Measurements from ENCODE around the gene NGRN.
"Not testable (repeated sequence)": the region's sequence is repeated elsewhere in the genome, so short reads cannot be mapped to it uniquely, and the experiment has no call there.

Gene NGRN

DNA sequence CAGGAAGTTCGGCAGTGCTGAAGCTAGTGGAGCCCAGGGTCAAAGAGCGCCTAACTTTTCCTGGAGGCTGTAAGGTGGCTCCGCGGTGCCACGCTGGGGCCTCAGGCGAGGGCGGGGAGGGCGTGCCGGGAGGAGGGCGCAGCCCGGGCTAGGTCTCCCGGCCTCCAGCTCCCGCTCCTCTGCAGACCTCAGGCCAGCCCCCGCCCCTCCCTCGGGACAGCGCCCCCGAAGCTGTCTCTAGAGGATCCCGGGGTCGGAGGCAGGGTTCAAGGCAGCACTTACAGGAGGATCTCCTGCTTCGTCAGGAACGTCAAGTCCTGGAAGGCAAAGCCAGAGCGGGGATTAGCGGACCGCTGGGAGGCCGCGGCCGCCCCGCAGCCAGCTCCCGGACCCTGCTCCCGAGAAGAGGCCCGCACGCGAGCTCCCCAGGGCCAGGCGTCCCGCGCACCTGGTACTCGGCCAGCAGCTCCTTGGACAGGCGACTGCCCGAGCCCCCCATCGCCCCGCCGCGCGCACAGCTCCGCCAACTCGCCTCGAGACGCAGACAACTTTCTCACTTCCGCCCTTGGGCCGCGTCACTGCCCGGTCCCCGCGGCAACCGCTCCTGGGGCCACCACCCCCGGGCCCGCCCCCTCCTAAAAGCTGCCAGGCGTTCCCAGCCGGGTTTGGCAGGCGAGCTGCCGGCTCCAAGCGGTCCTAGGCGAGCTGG, 31.9 kb upstream of the NGRN start, which contains the start of gene CIB1:
TSS of gene CIB1 (minus strand) at position 555 of the 709 bp plus-strand sequence. CDS start at position 499, 56 bp downstream.
- DNase-seq = peak in 52 of 56 donors; percentile 67 to 98 (median 94)

DNA sequence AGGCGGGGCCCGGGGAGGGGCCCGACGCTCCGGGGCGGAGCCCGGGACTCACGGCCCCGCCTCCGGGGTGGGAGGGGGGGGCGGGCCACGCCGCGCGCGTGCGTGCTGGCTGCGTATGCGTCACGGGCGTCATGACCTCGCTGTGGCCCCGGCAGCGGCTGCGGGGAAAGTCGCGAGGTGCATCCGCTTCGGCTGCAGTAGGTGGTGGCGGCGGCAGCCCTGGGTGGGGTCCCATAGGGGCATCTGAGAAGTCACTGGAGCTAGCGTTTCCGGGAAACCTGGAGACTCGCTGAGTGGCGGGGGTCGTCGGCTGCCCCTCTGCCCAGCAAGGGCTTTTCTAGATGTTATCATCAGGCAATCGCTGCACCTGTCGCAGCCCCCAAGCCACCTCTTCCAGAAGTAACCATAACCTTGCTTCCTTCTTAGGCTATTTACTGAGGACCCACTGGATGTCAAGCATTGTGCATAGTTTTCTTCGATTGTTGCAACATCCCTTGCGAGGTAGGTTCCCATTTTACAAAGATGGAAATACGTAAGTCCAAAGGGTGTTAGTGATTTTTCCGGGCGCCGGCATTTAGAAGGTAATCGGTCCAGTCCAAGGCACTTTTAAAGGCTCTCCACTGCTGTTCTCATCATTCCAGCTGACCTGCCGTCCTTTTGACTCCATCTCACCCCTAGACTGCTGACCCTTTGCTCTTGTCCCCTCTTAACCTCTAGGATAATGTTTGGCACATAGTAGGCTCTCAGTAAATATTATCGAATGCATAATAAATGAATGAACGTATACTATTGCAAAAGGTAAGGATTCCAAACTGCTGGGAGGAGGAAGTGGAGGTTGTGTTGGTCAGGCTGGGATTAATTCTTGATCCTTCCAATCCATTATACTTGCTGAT, 31.1 kb upstream of the NGRN start, which contains the start of gene GDPGP1:
TSS of gene GDPGP1 (plus strand) at position 114 of the 893 bp plus-strand sequence. CDS start 6,700 bp downstream, outside the sequence.
- DNase-seq = peak in 6 of 56 donors; percentile 67 to 97 (median 78)

DNA sequence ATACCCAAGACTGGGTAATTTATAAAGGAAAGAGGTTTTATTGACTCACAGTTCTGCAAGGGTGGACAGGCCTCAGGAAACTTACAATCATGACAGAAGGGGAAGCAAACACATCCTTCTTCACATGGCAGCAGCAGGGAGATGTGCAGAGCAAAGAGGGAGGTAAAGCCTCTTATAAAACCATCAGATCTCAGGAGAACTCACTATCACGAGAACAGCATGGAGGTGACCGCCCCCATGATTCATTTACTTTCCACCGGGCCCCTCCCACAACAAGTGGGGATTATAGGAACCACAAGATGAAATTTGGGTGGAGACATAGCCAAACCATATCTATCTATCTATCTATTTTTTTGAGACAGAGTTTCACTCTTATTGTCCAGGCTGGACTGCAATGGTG, 26.1 kb upstream of the NGRN start:
- no peak for DNase-seq

DNA sequence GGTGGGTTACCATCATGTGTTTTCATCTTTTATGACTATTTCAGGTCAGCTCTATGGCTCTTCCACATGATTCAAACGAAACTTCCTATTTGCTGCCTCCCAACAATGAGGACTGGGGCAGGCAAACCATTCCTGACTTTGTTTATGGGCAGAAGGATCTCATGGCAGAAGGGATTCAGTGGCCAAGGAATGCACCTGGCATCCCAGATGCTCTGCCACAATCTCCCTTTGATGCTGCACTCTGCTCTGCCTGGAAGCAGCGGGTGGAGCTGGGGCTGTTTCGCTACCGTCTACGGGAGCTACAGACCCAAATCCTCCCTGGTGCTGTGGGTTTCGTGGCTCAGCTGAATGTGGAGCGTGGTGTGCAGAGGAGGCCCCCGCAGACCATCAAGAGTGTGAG, 24.6 kb upstream of the NGRN start:
- DNase-seq = no peak

DNA sequence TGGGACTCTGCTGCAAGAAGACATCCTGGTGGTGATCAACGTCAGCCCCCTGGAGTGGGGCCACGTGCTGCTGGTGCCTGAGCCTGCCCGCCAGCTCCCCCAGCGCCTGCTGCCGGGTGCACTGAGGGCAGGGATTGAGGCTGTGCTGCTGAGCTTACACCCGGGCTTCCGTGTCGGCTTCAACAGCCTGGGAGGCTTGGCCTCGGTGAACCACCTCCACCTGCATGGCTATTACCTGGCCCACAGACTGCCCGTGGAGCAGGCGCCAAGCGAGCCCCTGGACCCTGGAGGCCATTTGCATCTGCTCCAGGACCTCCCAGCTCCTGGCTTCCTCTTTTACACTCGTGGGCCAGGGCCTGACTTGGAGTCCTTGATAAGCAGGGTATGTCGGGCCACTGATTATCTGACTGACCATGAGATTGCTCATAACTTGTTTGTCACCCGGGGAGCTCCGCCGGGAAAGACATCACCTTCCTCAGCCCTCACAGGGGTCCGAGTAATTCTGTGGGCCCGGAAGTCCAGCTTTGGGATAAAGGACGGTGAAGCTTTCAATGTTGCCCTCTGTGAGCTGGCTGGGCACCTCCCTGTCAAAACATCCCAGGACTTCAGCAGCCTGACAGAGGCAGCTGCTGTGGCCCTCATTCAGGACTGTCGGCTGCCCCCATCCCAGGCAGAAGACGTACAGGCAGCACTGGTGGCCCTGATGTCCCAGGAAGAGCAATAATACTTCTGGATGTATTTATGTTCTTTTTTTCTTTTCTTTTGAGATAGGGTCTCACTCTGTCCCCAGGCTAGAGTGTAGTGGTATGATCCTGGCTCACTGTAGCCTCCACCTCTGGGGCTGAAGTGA, 23.9 kb upstream of the NGRN start:
- no peak for DNase-seq

DNA sequence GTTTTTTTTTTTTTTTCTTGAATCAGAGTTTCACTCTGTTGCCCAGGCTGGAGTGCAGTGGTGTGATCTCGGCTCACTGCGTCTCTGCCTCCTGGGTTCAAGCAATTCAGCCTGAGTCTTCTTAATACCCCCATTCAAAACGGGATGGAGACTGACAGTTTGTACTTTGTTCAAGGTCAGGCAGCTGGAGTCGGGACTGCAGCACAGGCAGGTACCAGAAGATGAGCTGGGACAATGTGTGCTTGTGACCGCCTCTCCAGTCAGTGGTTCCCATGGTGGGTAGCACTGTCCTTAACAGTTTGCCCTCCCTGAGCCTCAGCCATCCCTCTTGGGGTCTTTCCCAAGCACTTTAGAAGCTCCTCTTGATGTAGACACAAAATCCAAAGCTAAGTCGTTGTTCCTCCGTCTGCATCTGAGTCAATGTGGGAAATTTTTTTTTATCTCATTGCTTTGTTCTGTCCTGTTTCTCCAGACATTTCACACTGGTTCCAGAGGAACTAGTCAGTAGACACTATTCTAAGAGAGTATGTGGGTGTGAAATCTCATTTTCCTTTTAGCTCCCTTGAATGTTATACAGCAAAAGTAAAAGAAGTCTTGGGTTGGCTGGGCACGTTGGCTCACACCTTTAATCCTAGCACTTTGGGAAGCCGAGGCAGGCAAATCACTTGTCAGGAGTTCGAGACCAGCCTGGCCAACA, 21.4 kb upstream of the NGRN start:
- no peak for DNase-seq

DNA sequence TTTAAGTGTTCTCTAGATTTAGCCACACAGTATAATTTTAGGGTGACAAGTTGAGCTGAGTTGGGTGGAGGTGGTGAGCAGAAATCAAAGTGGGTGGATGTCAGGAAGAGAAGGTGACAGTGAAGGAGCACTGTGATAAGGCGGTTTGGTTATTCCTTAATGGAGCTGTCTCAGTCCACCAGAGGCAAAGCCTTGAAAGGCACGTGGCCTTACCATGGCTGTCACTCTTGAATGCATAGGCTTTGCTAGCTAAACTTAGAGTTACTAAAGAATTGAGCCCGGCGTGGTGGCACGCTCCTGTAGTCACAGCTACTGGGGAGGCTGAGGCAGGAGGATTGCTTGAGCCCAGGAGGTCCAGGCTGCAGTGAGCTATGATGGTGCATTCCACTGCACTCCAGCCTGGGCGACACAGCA, 16.7 kb upstream of the NGRN start:
- peak in 5 of 56 donors; percentile 14 to 44 (median 19) for DNase-seq

DNA sequence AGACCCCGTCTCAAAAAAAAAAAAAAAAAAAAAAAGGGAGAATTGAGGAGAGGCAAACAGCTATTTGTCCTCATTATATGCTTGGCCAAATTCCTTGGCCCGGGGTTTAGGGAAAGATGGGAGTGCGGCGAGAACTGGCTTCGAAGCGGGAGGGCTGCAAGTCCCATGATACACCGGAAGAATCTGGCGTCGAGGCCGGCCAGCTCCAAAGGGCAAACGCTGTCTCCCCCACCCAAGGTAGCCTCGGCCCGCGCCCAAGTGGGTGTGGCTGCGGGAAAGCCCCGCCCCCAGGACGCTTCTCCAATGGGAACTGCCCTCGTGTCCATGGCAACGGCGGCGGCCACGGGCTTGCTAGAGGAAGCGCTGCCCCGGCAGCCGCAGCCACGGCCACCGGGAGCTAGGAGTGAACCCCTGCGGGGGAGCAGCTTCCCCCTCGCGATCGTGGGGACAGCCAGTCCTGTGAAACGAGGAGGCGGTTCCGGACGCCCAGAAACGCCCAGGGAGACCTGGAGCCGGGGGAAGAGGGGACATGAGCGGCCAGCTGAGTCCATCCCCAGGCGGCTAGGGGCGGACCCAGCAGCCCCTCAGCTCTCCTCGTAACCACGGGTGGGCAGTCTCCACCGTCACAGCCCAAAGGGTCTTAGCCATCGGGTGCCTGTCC, 16.1 kb upstream of the NGRN start, which contains the start of gene TTLL13:
TSS of gene TTLL13 (plus strand) at position 354 of the 661 bp plus-strand sequence. CDS start 1,075 bp downstream, outside the sequence.
- DNase-seq = peak in 55 of 56 donors; percentile 15 to 92 (median 73)

DNA sequence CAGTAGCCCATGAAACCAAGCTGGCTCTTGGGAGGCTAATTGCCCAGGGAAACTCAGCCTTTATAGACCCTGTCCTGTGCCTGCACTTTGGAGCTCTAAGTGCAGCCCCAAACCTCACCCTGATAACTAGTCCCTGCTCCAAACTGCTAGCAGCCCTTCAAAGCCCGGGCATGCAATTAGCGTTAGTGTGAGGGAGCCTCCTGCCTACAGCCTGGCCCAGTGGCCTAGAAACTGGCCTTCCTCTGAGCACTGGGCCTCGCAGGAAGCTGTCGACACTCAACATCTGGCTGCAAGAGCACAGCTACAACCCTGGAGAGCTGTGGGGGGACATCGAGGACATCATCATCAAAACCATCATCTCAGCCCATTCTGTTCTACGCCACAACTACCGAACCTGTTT, 7.7 kb upstream of the NGRN start:
- no peak for DNase-seq

DNA sequence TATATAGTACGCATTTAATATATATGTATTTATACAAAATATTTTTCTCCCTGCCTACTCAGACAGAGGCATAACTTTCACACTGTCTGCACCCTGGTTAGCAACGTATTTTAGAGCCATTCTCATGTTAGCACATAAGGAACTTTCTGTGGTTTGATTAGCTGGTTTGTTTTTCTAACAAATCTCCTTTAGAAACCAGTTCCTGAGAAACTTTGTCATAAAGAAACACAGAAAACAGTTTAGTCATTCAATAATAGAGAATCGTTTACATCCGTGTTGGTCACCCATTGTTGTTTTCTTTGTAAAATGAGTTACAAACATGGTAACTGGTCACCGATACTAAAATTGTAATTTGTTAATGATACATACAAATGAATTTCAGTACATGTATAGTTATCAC, 5.9 kb upstream of the NGRN start:
- no peak for DNase-seq

DNA sequence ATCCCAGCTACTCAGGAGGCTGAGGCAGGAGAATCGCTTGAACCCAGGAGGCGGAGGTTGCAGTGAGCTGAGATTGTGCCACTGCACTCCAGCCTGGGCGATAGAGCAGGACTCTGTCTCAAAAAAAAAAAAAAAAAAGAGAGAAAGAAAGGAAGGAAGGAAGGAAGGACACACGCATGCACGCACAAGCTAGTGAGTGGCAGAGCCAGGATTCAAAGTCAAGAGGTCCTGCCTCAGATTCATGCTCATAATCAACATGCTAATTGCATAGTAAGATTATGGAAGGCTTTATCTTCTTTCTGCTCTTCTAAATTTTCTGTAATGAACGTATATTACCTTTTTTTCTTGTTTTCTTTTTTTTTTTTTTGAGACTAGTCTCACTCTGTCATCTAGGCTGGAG, 4.7 kb upstream of the NGRN start:
- DNase-seq = not testable (repeated sequence)

DNA sequence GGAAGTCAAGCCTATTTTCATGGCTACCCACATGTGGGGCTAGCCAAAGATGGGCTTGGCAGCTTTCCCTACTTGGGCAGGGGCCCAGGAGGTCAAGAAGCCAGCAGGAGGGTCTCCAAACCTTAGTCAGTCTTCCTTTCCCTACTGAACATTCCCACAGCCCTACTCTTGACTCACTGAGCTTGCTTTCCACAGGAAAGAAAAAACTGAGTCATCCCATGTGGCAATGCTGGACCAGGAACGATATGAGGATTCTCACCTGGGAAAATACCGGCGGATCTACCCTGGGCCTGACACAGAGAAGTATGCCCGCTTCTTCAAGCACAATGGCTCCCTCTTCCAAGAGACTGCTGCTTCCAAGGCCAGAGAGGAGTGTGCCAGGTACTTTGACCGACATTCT, 3.7 kb upstream of the NGRN start:
- DNase-seq = no peak

DNA sequence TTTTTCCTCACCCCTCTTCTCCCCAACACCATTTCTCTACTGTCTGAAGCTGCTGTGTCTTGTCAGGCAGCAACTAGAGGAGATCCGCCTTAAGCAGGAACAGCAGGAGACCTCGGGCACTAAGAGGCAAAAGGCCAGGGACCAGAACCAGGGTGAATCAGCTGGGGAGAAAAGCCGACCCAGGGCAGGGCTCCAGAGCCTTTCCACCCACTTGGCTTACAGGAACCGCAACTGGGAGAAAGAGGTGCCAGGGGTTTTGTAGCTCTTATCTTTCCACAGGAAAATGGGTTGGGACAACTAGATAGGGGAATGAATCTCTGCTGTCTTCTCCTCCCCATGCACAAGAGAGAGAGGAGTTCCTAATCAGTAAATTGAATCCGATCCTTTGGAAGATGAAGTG, 3.0 kb upstream of the NGRN start:
- DNase-seq = no peak

DNA sequence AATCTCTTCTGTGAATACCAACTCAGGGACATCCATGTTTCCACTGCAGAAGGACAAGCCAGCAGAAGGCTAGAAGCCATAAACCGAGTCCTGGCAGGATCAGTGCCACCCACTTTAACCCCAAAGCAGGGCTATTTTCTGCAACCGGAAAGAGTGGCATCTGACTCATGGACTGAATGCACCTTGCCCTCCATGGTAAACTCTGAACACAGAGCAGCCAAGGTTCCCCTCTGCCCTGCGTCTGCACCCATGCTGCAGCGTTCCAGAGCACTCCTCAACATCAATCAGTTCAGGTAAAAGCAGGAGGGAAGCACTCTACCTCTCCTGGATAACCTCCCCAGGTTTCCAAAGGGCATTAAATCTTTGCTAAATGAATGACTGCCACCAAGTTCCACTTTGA, 801 bp upstream of the NGRN start:
- no peak for DNase-seq

DNA sequence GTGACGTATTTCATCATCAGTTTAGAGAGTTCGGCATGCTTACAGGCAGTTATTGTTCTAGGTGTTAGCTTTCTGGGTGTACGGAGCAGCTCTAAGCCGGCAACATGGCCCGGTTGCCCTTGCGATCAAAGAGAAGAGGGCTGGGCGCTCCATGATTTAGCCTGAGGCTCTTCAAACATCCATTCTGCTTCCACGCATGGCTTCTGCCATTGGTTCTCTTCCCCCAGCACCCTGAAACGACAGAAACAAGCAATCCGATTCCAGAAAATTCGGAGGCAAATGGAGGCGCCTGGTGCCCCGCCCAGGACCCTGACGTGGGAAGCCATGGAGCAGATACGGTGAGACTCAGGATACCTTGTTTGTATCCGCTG, 574 bp downstream of the NGRN start:
- DNase-seq = peak in 22 of 56 donors; percentile 10 to 75 (median 48)

DNA sequence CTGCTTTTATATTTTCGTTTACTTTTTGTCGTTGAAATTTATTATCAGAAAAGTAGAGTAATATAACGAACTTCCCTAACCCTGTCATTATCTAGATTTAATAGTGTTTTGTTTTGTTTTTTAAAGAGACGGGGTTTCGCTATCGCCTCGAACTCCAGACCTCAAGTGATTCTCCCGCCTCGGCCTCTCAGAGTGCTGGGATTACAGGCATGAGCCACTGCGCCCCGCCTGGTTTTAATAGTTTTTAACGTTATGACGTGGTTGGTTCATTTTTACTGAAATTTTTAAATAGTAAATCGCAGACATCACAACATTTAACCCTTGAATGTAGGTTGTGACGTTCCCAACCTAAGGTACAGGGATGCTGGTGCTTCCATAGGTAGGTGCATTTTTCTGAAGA, 1.0 kb downstream of the NGRN start:
- peak in 2 of 56 donors; percentile 3 to 11 for DNase-seq

DNA sequence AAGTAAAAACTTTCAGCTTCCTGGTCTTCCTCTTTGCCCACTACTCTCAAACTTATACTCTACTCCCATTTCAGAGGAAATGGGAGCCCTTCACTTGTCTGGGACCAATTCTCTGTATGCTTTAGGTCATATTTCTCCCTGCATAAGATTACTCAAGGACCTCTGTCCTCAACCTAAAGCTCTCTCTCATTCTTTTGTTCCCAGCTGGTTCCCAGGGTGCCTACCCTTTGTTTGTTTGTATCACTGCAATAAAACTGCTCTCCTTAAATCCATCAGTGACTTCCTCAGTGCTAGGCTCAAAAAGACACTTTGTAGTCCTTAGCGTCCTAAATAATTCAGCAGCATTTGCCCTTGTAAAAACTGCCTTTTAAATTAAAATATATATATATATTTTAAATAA, 2.9 kb downstream of the NGRN start:
- DNase-seq = no peak

DNA sequence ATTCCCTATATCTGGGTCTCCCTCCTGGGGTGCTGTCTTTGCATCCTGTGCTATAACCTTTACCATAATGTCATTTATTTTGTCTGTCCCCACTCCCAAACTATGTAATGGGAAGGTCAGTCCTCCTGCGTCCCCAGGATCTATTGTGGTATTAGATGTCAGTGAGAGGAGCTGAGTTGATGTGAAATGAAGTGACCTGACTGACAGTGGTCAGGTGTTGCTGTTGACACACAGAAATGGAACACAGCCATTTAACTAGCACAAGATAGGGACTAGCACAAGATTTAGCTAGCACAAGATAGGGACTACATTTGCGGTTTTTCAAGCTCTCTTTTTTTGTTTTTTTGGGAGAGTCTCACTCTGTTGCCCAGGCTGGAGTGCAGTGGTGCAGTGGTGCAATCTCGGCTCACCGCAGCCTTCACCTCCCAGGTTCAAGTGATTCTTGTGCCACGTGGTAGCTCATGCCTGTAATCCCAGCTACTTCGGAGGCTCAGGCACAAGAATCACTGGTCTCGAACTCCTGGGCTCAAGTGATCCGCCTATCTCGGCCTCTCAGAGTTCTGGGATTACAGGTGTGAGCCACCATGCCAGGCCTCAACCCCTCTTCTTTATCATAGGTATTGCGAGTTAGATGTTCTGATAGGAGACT, 5.2 kb downstream of the NGRN start:
- DNase-seq = no peak

DNA sequence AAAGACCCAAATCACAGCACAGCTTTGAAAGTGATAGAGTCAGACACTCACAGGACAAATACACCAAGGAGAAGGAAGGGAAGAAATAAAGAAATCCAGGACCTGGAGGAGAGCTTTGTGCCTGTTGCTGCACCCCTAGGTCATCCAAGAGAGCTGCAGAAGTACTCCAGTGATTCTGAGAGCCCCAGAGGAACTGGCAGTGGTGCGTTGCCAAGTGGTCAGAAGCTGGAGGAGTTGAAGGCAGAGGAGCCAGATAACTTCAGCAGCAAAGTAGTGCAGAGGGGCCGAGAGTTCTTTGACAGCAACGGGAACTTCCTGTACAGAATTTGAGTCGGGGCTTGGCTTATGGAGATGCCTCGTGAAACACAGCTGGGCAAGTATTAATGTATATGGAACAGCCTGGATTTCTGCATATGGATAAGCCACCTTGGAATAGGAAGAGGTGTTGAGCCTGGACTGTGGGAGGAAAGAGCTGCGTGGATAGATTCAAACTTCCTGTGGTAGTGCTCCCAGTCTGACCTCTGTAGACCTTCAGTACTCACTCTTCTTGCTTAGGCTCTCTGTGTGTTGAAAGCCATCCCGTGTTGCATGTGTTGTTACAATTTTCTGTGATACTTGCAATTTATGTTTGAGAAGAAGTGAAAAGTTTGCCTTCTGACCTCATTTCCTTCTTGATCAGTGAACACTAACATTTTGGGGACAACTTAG, 6.1 kb downstream of the NGRN start:
- no peak for DNase-seq
